HCT116 (cell line): ENCODE results near the gene RIN3. TPM values are rescaled to one million over a fixed set of nuclear protein-coding genes. Genes with fewer than 3 reads are reported as not detected.

Experiments
- ATAC-seq: fragments of 200-7000 bp; cut with Tn5 transposase; 2 replicates; pipeline ENCODE4 v1.9.1; 2020; ENCODE audit warnings: mild to moderate bottlenecking, moderate library complexity
- BruUV-seq: library from RNA; stranded (reverse); fragments of 400-500 nt; replicated peaks from 2 replicates; lab custom pipeline; 2021; lab: Mats Ljungman, UMichigan
- CTCF ChIA-PET: fragments of 300-600 bp; sonication (Branson Sonifier 250); formaldehyde crosslinking; loops from one replicate; lab custom pipeline; 2021; ENCODE audit warnings: antibody characterized with exemption; lab: Charles Lee
- POLR2A ChIA-PET: fragments of 300-600, 350-600 bp; sonication (Branson Sonifier 250); formaldehyde crosslinking; loops from one replicate; lab custom pipeline; 2021; ENCODE audit warnings: antibody characterized with exemption; lab: Charles Lee
- RAD21 ChIA-PET, 2 experiments: fragments of 300-600 bp; sonication (Branson Sonifier 250); formaldehyde crosslinking; loops; one replicate each; lab custom pipeline; 2023; ENCODE audit warnings: low total read pairs in 2 of 2; ENCODE audit not compliant: uncharacterized antibody in 2 of 2, unreplicated experiment in 2 of 2, low non-redundant PET in 1 of 2; lab: Charles Lee
- DNase-seq: peaks from one replicate; pipeline ENCODE4 v3.0.0-alpha.2; 2010; ENCODE audit warnings: low read depth, low spot score
- H2AFZ ChIP-seq: fragments of 200-600 bp; shearing (Covaris generic), sonication (generic); 2 replicates; pipeline ENCODE4 v1.6.1; 2017; ENCODE audit warnings: low read depth, mixed run types, mixed read lengths, antibody characterized with exemption, low read length; ENCODE audit not compliant: poor library complexity, severe bottlenecking
- H3K27ac ChIP-seq: 2 replicates; pipeline ENCODE4 v1.5.1; 2012; ENCODE audit warnings: low read depth, low read length
- H3K27me3 ChIP-seq: fragments of 200-600 bp; sonication (generic); 2 replicates; pipeline ENCODE4 v1.6.1; 2016; ENCODE audit warnings: mixed run types, low read length, mixed read lengths; ENCODE audit not compliant: insufficient read depth
- H3K36me3 ChIP-seq, 2 experiments: fragments of 200-500 bp in 1 of 2; fragments of 200-600 bp in 1 of 2; sonication (Bioruptor generic) in 1 of 2; sonication (generic) in 1 of 2; 2 replicates each; pipeline versions ENCODE4 v1.5.1 to v1.6.1; 2014 to 2016; ENCODE audit warnings: low read length in 2 of 2, inconsistent platforms in 1 of 2, mixed read lengths in 1 of 2, mixed run types in 1 of 2; ENCODE audit not compliant: insufficient read depth in 2 of 2, control insufficient read depth in 1 of 2
- H3K4me1 ChIP-seq, 2 experiments: fragments of 200-600 bp in 1 of 2; sonication (generic) in 1 of 2; 2 replicates each; pipeline versions ENCODE4 v1.5.1 to v1.6.1; 2012 to 2017; ENCODE audit warnings: low read length in 2 of 2, inconsistent platforms in 1 of 2, mild to moderate bottlenecking in 1 of 2, mixed read lengths in 1 of 2, mixed run types in 1 of 2, moderate library complexity in 1 of 2; ENCODE audit not compliant: insufficient read depth in 2 of 2, control insufficient read depth in 1 of 2
- H3K4me2 ChIP-seq: fragments of 200-600 bp; sonication (generic); 2 replicates; pipeline ENCODE4 v1.6.1; 2017; ENCODE audit warnings: mixed run types, low read length, mixed read lengths
- H3K4me3 ChIP-seq, 2 experiments: fragments of 200-600 bp in 1 of 2; sonication (generic) in 1 of 2; replicated peaks in 1 of 2; 2 replicates each; pipeline ENCODE4 v1.5.1; 2011 to 2016; ENCODE audit warnings: low read length in 2 of 2, control low read depth in 1 of 2, low read depth in 1 of 2, mild to moderate bottlenecking in 1 of 2, mixed read lengths in 1 of 2, mixed run types in 1 of 2
- H3K79me2 ChIP-seq: fragments of 200-600 bp; sonication (generic); 2 replicates; pipeline ENCODE4 v1.6.1; 2017; ENCODE audit warnings: mild to moderate bottlenecking, mixed run types, low read length, moderate library complexity, mixed read lengths; ENCODE audit not compliant: insufficient read depth
- H3K9ac ChIP-seq: fragments of 200-600 bp; sonication (generic); 2 replicates; pipeline ENCODE4 v1.6.1; 2016; ENCODE audit warnings: low read length, mixed read lengths
- H3K9me2 ChIP-seq: fragments of 200-600 bp; sonication (generic), shearing (Covaris generic); 2 replicates; pipeline ENCODE4 v1.6.1; 2017; ENCODE audit warnings: mixed run types, mild to moderate bottlenecking, moderate library complexity; ENCODE audit not compliant: insufficient read depth
- H3K9me3 ChIP-seq, 2 experiments: fragments of 200-500 bp in 1 of 2; fragments of 200-600 bp in 1 of 2; sonication (Bioruptor generic) in 1 of 2; sonication (generic) in 1 of 2; 2 replicates each; pipeline ENCODE4 v1.6.1; 2014 to 2017; ENCODE audit warnings: low read length in 2 of 2, mixed read lengths in 2 of 2, inconsistent platforms in 1 of 2, low read depth in 1 of 2, mild to moderate bottlenecking in 1 of 2, mixed run types in 1 of 2, moderate library complexity in 1 of 2; ENCODE audit not compliant: control insufficient read depth in 1 of 2, insufficient read depth in 1 of 2
- H4K20me1 ChIP-seq: fragments of 200-600 bp; sonication (generic), shearing (Covaris generic); 2 replicates; pipeline ENCODE4 v1.6.1; 2017; ENCODE audit warnings: mixed run types, mild to moderate bottlenecking, moderate library complexity; ENCODE audit not compliant: insufficient read depth
- CEBPB ChIP-seq: IDR thresholded peaks from 2 replicates; pipeline ENCODE4 v1.6.1; 2012; ENCODE audit warnings: low read depth
- EGR1 ChIP-seq: IDR thresholded peaks from 2 replicates; pipeline ENCODE4 v1.6.1; 2012; ENCODE audit warnings: low read depth
- ELF1 ChIP-seq: IDR thresholded peaks from 2 replicates; pipeline ENCODE4 v1.6.1; 2012; ENCODE audit warnings: low read depth, borderline replicate concordance
- EZH2phosphoT487 ChIP-seq: fragments of 200-600 bp; IDR thresholded peaks from 2 replicates; pipeline ENCODE4 v1.6.1; 2018; ENCODE audit warnings: antibody characterized with exemption, borderline replicate concordance
- JUND ChIP-seq: IDR thresholded peaks from 2 replicates; pipeline ENCODE4 v1.6.1; 2012
- SP1 ChIP-seq: IDR thresholded peaks from 2 replicates; pipeline ENCODE4 v1.6.1; 2012; ENCODE audit warnings: low read depth
- SRF ChIP-seq: IDR thresholded peaks from 2 replicates; pipeline ENCODE4 v1.6.1; 2012; ENCODE audit warnings: low read depth
- TCF7L2 ChIP-seq: IDR thresholded peaks from 2 replicates; pipeline ENCODE4 v1.7.0; 2011; ENCODE audit warnings: borderline replicate concordance, inconsistent platforms; ENCODE audit not compliant: insufficient read depth, insufficient read length; ENCODE audit errors: extremely low read depth
- YY1 ChIP-seq: IDR thresholded peaks from 2 replicates; pipeline ENCODE4 v1.6.1; 2011; ENCODE audit warnings: low read length, low read depth, moderate library complexity, mild to moderate bottlenecking; ENCODE audit not compliant: insufficient replicate concordance; ENCODE audit errors: extremely low read depth
- ZNF274 ChIP-seq: fragments of 200-500 bp; sonication (Bioruptor generic); IDR thresholded peaks from 2 replicates; pipeline ENCODE4 v1.6.1; 2014; ENCODE audit warnings: mild to moderate bottlenecking, low read depth, low read length, inconsistent platforms
- intact Hi-C: fragments of 100-400 bp; cut with micrococcal nuclease; formaldehyde crosslinking; loops from 2 replicates; pipeline ENCODE4 v1.10.0; 2022
- total RNA-seq: library from RNA; stranded (reverse); gene quantifications from one replicate; pipeline ENCODE4 v1.2.1, GENCODE V29; 2021; ENCODE audit not compliant: unreplicated experiment
- TF ChIP-seq, protein P1 (sequence below): IDR thresholded peaks from 2 replicates; pipeline ENCODE4 v1.6.1; 2012
- TF ChIP-seq, protein P2 (sequence below): IDR thresholded peaks from 2 replicates; pipeline ENCODE4 v1.6.1; 2012; ENCODE audit warnings: low read depth

The RIN3 gene
- total RNA-seq, 1 experiment from 2014 or later: 22.2 TPM

DNA sequence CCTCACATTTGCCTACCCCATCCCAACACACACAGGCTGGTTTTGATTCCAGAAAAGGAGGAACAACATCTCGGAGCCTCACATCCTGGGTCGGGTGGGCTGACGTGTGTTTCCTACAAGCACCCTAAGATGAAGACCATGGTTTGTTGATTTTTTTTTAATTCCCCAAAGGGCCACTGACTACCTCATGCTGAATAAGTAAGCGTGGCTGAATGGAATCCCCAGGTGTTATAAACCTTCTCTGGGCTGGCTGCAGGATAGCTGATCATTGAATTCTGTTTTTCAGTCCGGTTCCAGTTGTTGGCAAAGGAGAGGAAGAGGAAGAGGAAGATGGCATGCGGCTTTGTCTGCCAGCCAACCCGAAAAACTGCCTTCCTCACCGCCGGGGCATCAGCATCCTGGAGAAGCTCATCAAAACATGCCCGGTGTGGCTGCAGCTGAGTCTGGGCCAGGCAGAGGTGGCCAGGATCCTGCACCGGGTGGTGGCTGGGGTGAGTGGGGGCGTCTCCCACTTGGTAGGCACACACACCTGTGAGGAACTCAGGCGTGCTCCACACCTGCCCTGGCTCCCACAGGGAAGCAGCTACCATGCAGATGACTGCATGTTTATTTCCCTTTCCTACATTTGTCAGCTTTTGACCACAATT is 42.0 kb downstream of the RIN3 start:
- DNase-seq (no peak), ATAC-seq (no peak)
- H3K36me3 ChIP-seq: peaks cover 0 to 3% of the 10 kb centered on the region in 2 experiments; a peak in 2 of 4 replicates
- H3K4me3 ChIP-seq: no peak overlapping the region
- H3K9ac ChIP-seq: no peak overlapping the region
- H3K79me2 ChIP-seq: peaks cover 6% of the 10 kb centered on the region; the same call in 1 of the 2 replicates
- intact Hi-C loops: no loop called here
- no peaks in the 10 kb centered on the region for H3K9me3 ChIP-seq
- no peak overlapping the region for H2AFZ ChIP-seq
- no peak overlapping the region for H3K27ac ChIP-seq
- ChIA-PET POLR2A (no interaction called here), RAD21 (interaction anchor here in 1 of 2 experiments (0.7 kb wide), 1 partner anchor 48 kb away, joined by 3 read pairs; no protein-coding TSS in a partner anchor), CTCF (no interaction called here)
- H3K27me3 ChIP-seq: no peaks in the 10 kb centered on the region
- TF ChIP-seq TCF7L2 (no peak), JUND (no peak), SRF (no peak), YY1 (no peak), EGR1 (no peak), CEBPB (no peak), ELF1 (no peak), ZNF274 (no peak), SP1 (no peak), EZH2phosphoT487 (no peak)
- TF ChIP-seq, protein P1, sequence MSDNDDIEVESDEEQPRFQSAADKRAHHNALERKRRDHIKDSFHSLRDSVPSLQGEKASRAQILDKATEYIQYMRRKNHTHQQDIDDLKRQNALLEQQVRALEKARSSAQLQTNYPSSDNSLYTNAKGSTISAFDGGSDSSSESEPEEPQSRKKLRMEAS: no peak
- TF ChIP-seq, protein P2, sequence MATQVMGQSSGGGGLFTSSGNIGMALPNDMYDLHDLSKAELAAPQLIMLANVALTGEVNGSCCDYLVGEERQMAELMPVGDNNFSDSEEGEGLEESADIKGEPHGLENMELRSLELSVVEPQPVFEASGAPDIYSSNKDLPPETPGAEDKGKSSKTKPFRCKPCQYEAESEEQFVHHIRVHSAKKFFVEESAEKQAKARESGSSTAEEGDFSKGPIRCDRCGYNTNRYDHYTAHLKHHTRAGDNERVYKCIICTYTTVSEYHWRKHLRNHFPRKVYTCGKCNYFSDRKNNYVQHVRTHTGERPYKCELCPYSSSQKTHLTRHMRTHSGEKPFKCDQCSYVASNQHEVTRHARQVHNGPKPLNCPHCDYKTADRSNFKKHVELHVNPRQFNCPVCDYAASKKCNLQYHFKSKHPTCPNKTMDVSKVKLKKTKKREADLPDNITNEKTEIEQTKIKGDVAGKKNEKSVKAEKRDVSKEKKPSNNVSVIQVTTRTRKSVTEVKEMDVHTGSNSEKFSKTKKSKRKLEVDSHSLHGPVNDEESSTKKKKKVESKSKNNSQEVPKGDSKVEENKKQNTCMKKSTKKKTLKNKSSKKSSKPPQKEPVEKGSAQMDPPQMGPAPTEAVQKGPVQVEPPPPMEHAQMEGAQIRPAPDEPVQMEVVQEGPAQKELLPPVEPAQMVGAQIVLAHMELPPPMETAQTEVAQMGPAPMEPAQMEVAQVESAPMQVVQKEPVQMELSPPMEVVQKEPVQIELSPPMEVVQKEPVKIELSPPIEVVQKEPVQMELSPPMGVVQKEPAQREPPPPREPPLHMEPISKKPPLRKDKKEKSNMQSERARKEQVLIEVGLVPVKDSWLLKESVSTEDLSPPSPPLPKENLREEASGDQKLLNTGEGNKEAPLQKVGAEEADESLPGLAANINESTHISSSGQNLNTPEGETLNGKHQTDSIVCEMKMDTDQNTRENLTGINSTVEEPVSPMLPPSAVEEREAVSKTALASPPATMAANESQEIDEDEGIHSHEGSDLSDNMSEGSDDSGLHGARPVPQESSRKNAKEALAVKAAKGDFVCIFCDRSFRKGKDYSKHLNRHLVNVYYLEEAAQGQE: no peak
- peaks cover 0 to 10% of the 10 kb centered on the region in 2 experiments; a peak in 1 of 4 replicates for H3K4me1 ChIP-seq
- H4K20me1 ChIP-seq: no peaks in the 10 kb centered on the region; the same call in 1 of the 2 replicates
- BruUV-seq: no TSS peak
- no peak overlapping the region for H3K4me2 ChIP-seq
- no peaks in the 10 kb centered on the region for H3K9me2 ChIP-seq
